GM12878 (cell line): Measurements from ENCODE around the gene SEPTIN7. TPM values are rescaled to one million over a fixed set of nuclear protein-coding genes. Genes with fewer than 3 reads are reported as not detected.

Experiments
- ATAC-seq: fragments of 200-7000 bp; cut with Tn5 transposase; 3 replicates; pipeline ENCODE4 v1.9.1; 2020; ENCODE audit warnings: mild to moderate bottlenecking, moderate library complexity
- BruUV-seq: library from RNA; stranded (reverse); fragments of 400-500 nt; replicated peaks from 2 replicates; lab custom pipeline; 2021; lab: Mats Ljungman, UMichigan
- CTCF ChIA-PET: fragments of 300-600 bp; sonication (Branson Sonifier 250); formaldehyde crosslinking; extraction: SDS; loops from one replicate; lab custom pipeline; 2021; ENCODE audit warnings: inconsistent platforms; lab: Yijun Ruan, JAX
- POLR2A ChIA-PET: fragments of 350-600 bp; formaldehyde crosslinking; extraction: SDS; loops from one replicate; lab custom pipeline; 2021; ENCODE audit warnings: inconsistent platforms; lab: Charles Lee
- RAD21 ChIA-PET: fragments of 300-600 bp; sonication (Branson Sonifier 250); formaldehyde crosslinking; loops from one replicate; lab custom pipeline; 2023; ENCODE audit warnings: antibody characterized with exemption; ENCODE audit not compliant: unreplicated experiment; lab: Charles Lee
- SMC1A ChIA-PET: fragments of 300-600 bp; sonication (Branson Sonifier 250); formaldehyde crosslinking; loops from one replicate; lab custom pipeline; 2023; ENCODE audit not compliant: unreplicated experiment, uncharacterized antibody; lab: Charles Lee
- DNase-seq: peaks from one replicate; pipeline ENCODE4 v3.0.0-alpha.2; 2011; ENCODE audit warnings: low read depth, low spot score
- FAIRE-seq: peaks from 3 replicates; lab custom pipeline; 2011; peaks lifted over from hg19 to GRCh38; lab: Jason Lieb, UNC
- H2AFZ ChIP-seq: 2 replicates; pipeline ENCODE4 v1.6.0; 2011; ENCODE audit warnings: low read depth, low read length, control low read depth; ENCODE audit not compliant: control insufficient read depth
- H3K27ac ChIP-seq: 2 replicates; pipeline ENCODE4 v1.5.1; 2011; ENCODE audit warnings: control low read depth; ENCODE audit not compliant: control insufficient read depth, insufficient read depth
- H3K27me3 ChIP-seq, 2 experiments: replicated peaks in 1 of 2; 2 replicates each; pipeline versions ENCODE4 v1.6.0 to v1.6.1; 2011; ENCODE audit warnings: low read length in 1 of 2; ENCODE audit not compliant: control insufficient read depth in 2 of 2, insufficient read depth in 2 of 2
- H3K36me3 ChIP-seq, 2 experiments: 2 replicates each; pipeline ENCODE4 v1.5.1; 2011; ENCODE audit warnings: low read length in 1 of 2; ENCODE audit not compliant: control insufficient read depth in 2 of 2, insufficient read depth in 2 of 2
- H3K4me1 ChIP-seq: 2 replicates; pipeline ENCODE4 v1.6.1; 2011; ENCODE audit warnings: mild to moderate bottlenecking, low read length, moderate library complexity, mixed read lengths; ENCODE audit not compliant: control insufficient read depth, insufficient read depth
- H3K4me2 ChIP-seq: 2 replicates; pipeline ENCODE4 v1.6.0; 2011; ENCODE audit warnings: control low read depth; ENCODE audit not compliant: control insufficient read depth, insufficient read depth
- H3K4me3 ChIP-seq: fragments of 200-600 bp; sonication (generic); 2 replicates; pipeline ENCODE4 v1.5.1; 2016
- H3K79me2 ChIP-seq: 2 replicates; pipeline ENCODE4 v1.6.0; 2011; ENCODE audit warnings: low read length; ENCODE audit not compliant: control insufficient read depth, insufficient read depth
- H3K9ac ChIP-seq: 2 replicates; pipeline ENCODE4 v1.8.0; 2011; ENCODE audit warnings: low read length, control low read depth, mixed read lengths; ENCODE audit not compliant: control insufficient read depth, insufficient read depth
- H3K9me3 ChIP-seq: replicated peaks from 3 replicates; pipeline ENCODE4 v1.5.1; 2011; ENCODE audit warnings: mild to moderate bottlenecking, low read length; ENCODE audit not compliant: control insufficient read depth, insufficient read depth
- H4K20me1 ChIP-seq: 2 replicates; pipeline ENCODE4 v1.6.0; 2011; ENCODE audit not compliant: control insufficient read depth, insufficient read depth
- GATAD2B ChIP-seq: fragments of 450-650 bp; conservative IDR thresholded peaks from 2 replicates; pipeline ENCODE4 v1.6.1; 2017; ENCODE audit warnings: low read depth, mild to moderate bottlenecking, moderate library complexity
- IKZF2 ChIP-seq, 2 experiments: fragments of 450-650 bp; IDR thresholded peaks; 2 replicates each; pipeline ENCODE4 v1.6.1; 2017; ENCODE audit warnings: mild to moderate bottlenecking in 2 of 2, moderate library complexity in 2 of 2
- PBX3 ChIP-seq: IDR thresholded peaks from 2 replicates; pipeline ENCODE4 v1.6.1; 2011; ENCODE audit warnings: mild to moderate bottlenecking, low read depth, low read length, moderate library complexity; ENCODE audit not compliant: insufficient replicate concordance
- RB1 ChIP-seq: fragments of 450-650 bp; formaldehyde crosslinking; IDR thresholded peaks from 2 replicates; pipeline ENCODE4 v1.6.1; 2017; ENCODE audit warnings: mild to moderate bottlenecking, borderline replicate concordance
- TARDBP ChIP-seq: IDR thresholded peaks from 2 replicates; pipeline ENCODE4 v1.6.1; 2016; ENCODE audit warnings: borderline replicate concordance
- TCF12 ChIP-seq: IDR thresholded peaks from 2 replicates; pipeline ENCODE4 v1.6.1; 2011; ENCODE audit warnings: low read depth, mild to moderate bottlenecking, low read length
- ZBTB40 ChIP-seq: fragments of 450-650 bp; IDR thresholded peaks from 2 replicates; pipeline ENCODE4 v1.6.1; 2016; ENCODE audit warnings: mild to moderate bottlenecking, moderate library complexity, borderline replicate concordance
- ZNF384 ChIP-seq: IDR thresholded peaks from 2 replicates; pipeline ENCODE4 v1.6.1; 2012; ENCODE audit warnings: low read depth, mild to moderate bottlenecking, low read length, improper control_type of control experiment, borderline replicate concordance
- ZNF592 ChIP-seq: fragments of 450-650 bp; IDR thresholded peaks from 2 replicates; pipeline ENCODE4 v1.6.1; 2017; ENCODE audit warnings: mild to moderate bottlenecking, moderate library complexity
- WGBS: methylation state at CpG from one replicate; pipeline ENCODE4 v1.1.6; 2016; ENCODE audit warnings: low lambda C conversion rate; ENCODE audit not compliant: insufficient replicate concordance, insufficient coverage; ENCODE audit errors: missing lambda C conversion rate; 5-methylcytosine and 5-hydroxymethylcytosine counted together
- in situ Hi-C: fragments of 300-500 bp; cut with MboI; formaldehyde crosslinking; loops from 9 replicates; pipeline ENCODE4 v1.14.3; 2018; ENCODE audit warnings: mixed read lengths
- intact Hi-C: fragments of 100-400 bp; cut with micrococcal nuclease; formaldehyde crosslinking; loops from one replicate; pipeline ENCODE4 v1.14.2; 2022; ENCODE audit not compliant: unreplicated experiment
- polyA plus RNA-seq, 11 experiments: library from polyadenylated mRNA; depleted of rRNA in 4 of 11; unstranded in 6 of 11; stranded (reverse) in 5 of 11; fragments of >200 nt; fragmentation: Nextera tagmentation in 4 of 11; fragmentation: Illumina TruSeq in 1 of 11; extraction: Ambion mirVana in 4 of 11; extraction: Trizol in 1 of 11; gene quantifications; 1 replicate in 1 of 11; 2 replicates in 10 of 11; pipeline versions ENCODE4 v1.2.1 to v1.2.3, GENCODE V29; 2011 to 2016; ENCODE audit warnings: inconsistent platforms in 2 of 11, missing spikeins in 2 of 11, low read depth in 1 of 11
- total RNA-seq, 4 experiments: library from RNA; depleted of rRNA in 3 of 4; stranded (reverse); fragments of >200 nt in 3 of 4; fragmentation: Illumina TruSeq in 1 of 4; extraction: Trizol in 1 of 4; gene quantifications; 2 replicates each; pipeline versions ENCODE4 v1.2.1 to v1.2.3, GENCODE V29; 2013 to 2021
- TF ChIP-seq, protein P1 (sequence below): IDR thresholded peaks from 2 replicates; pipeline ENCODE4 v1.6.1; 2011; ENCODE audit warnings: low read depth, mild to moderate bottlenecking, low read length, moderate library complexity, borderline replicate concordance; ENCODE audit errors: extremely low read depth

The SEPTIN7 gene
- total and polyA plus RNA-seq, 10 of the 15 experiments (the other 5 are each of a cell fraction or from before 2014, with no cell fraction given): 176 to 787 (median 437) TPM

- ChIA-PET SMC1A (interaction anchor here (0.6 to 1.4 kb wide), 7 partner anchors 8 to 1017 kb away, joined by 3 to 4 read pairs (median 3); no protein-coding TSS in a partner anchor), RAD21 (no interaction called here), CTCF (interaction anchor here (1.6 kb wide), 1 partner anchor 17 kb away, joined by 5 read pairs; no protein-coding TSS in a partner anchor), POLR2A (no interaction called here)
- Histone ChIP-seq H4K20me1 (no peaks in the 10 kb centered on the region), H2AFZ (no peak overlapping the region), H3K27me3 (no peaks in the 10 kb centered on the region), H3K4me3 (no peak overlapping the region), H3K36me3 (no peaks in the 10 kb centered on the region), H3K4me2 (no peak overlapping the region), H3K27ac (no peak overlapping the region), H3K9ac (no peak overlapping the region), H3K79me2 (no peaks in the 10 kb centered on the region), H3K9me3 (no peaks in the 10 kb centered on the region; the same call in 2 of the 3 replicates), H3K4me1 (no peaks in the 10 kb centered on the region)
- DNase-seq: no peak
- in situ Hi-C loops (no loop called here), intact Hi-C loops (no loop called here)
- no peak for ATAC-seq
- WGBS: 32% methylated on average over 2 of the region's 2 CpGs
- FAIRE-seq: no peak
- no TSS peak for BruUV-seq
- TF ChIP-seq ZNF384 (no peak), IKZF2 (IDR thresholded peaks at IDR 0.05) (no peak), RB1 (no peak), ZNF592 (no peak), TCF12 (no peak), TARDBP (no peak), ZBTB40 (no peak), GATAD2B (no peak), PBX3 (no peak)
- TF ChIP-seq, protein P1, sequence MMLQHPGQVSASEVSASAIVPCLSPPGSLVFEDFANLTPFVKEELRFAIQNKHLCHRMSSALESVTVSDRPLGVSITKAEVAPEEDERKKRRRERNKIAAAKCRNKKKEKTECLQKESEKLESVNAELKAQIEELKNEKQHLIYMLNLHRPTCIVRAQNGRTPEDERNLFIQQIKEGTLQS: no peak
These were observed 48.1 kb upstream of the SEPTIN7 start for GRCh38 chr7:35752742-35753141.
